Pons (tissue), 1 donor: ENCODE results near the gene RB1.
A peak's percentile ranks its signal among the peaks of the same experiment; 100 is the strongest.
"Not testable (repeated sequence)": the region's sequence is repeated elsewhere in the genome, so short reads cannot be mapped to it uniquely, and the experiment has no call there.

ENCODE experiments used
- DNase-seq: peaks from one replicate; pipeline ENCODE4 v3.0.0-alpha.2; 2016; ENCODE audit warnings: low spot score

RB1 gene

GRCh38 chr13:48448959-48449614 lies 145.5 kb downstream of the RB1 start:
- peak; percentile 47 for DNase-seq

- no peak for DNase-seq
These were observed 146.1 kb downstream of the RB1 start for GRCh38 chr13:48449656-48450055.

GRCh38 chr13:48451196-48451595 lies 147.6 kb downstream of the RB1 start:
- DNase-seq = not testable (repeated sequence)

- no peak for DNase-seq
These were observed 153.0 kb downstream of the RB1 start for GRCh38 chr13:48456546-48456945.

- DNase-seq = no peak
These were observed 154.2 kb downstream of the RB1 start for GRCh38 chr13:48457578-48458242.

GRCh38 chr13:48475230-48475629 lies 171.7 kb downstream of the RB1 start:
- DNase-seq = no peak

- DNase-seq = peak; percentile 63
These were observed 172.7 kb downstream of the RB1 start for GRCh38 chr13:48476215-48476614.

- peak; percentile 30 for DNase-seq
These were observed 173.1 kb downstream of the RB1 start for GRCh38 chr13:48476686-48477085.

GRCh38 chr13:48477191-48477855 lies 173.8 kb downstream of the RB1 start:
- DNase-seq = peak; percentile 55

- no peak for DNase-seq
These were observed 174.8 kb downstream of the RB1 start for GRCh38 chr13:48478391-48478790.

- no peak for DNase-seq
These were observed 180.0 kb downstream of the RB1 start for GRCh38 chr13:48483575-48483974.

GRCh38 chr13:48485432-48485831 lies 181.9 kb downstream of the RB1 start:
- no peak for DNase-seq

- DNase-seq = no peak
These were observed 182.8 kb downstream of the RB1 start for GRCh38 chr13:48486362-48486761.

GRCh38 chr13:48486836-48487235 lies 183.3 kb downstream of the RB1 start:
- no peak for DNase-seq

GRCh38 chr13:48487968-48488367 lies 184.4 kb downstream of the RB1 start:
- no peak for DNase-seq

GRCh38 chr13:48488995-48489394 lies 185.4 kb downstream of the RB1 start:
- no peak for DNase-seq

GRCh38 chr13:48489666-48490065 lies 186.1 kb downstream of the RB1 start:
- DNase-seq = no peak

GRCh38 chr13:48490241-48490640 lies 186.7 kb downstream of the RB1 start:
- no peak for DNase-seq

- no peak for DNase-seq
These were observed 188.0 kb downstream of the RB1 start for GRCh38 chr13:48491423-48492095.

GRCh38 chr13:48492096-48492440 lies 188.5 kb downstream of the RB1 start:
- peak; percentile 69 for DNase-seq

- peak; percentile 89 for DNase-seq
These were observed 189.0 kb downstream of the RB1 start for GRCh38 chr13:48492470-48493065.

GRCh38 chr13:48493066-48493765 lies 189.7 kb downstream of the RB1 start:
- no peak for DNase-seq
